GM12873 (cell line): ENCODE results near the gene CFAP74.

ENCODE experiments used
- CTCF ChIP-seq: IDR thresholded peaks from 2 replicates; pipeline ENCODE4 v1.5.1; 2012; ENCODE audit warnings: low read depth, mild to moderate bottlenecking, moderate library complexity, low read length, control low read depth; ENCODE audit not compliant: insufficient read depth; ENCODE audit errors: missing control alignments

CFAP74 gene

GRCh38 chr1:1899266-1899966, 104.2 kb downstream of the CFAP74 start:
- TF ChIP-seq CTCF, result peak; percentile 57

- TF ChIP-seq CTCF, result no peak
These were observed 105.2 kb downstream of the CFAP74 start for GRCh38 chr1:1898246-1898933.

- no peak for TF ChIP-seq CTCF
These were observed 107.9 kb downstream of the CFAP74 start for GRCh38 chr1:1895456-1896336.

- no peak for TF ChIP-seq CTCF
These were observed 108.5 kb downstream of the CFAP74 start for GRCh38 chr1:1895060-1895418.

GRCh38 chr1:1894354-1895059, 109.1 kb downstream of the CFAP74 start:
- no peak for TF ChIP-seq CTCF

GRCh38 chr1:1893997-1894353, 109.6 kb downstream of the CFAP74 start:
- no peak for TF ChIP-seq CTCF
